B cell (primary cell): ENCODE results near the gene WDR26. TPM values are rescaled to one million over a fixed set of nuclear protein-coding genes. Genes with fewer than 3 reads are reported as not detected.

Source experiments
- ATAC-seq: fragments of 200-7000 bp; cut with Tn5 transposase; one replicate; pipeline ENCODE4 v1.10.0; 2021; ENCODE audit warnings: low read depth, mild to moderate bottlenecking, moderate number of reproducible peaks, moderate library complexity
- CTCF ChIA-PET: fragments of 350-600 bp; sonication (Branson Sonifier 250); formaldehyde crosslinking; loops from one replicate; lab custom pipeline; 2021; ENCODE audit warnings: antibody characterized with exemption, inconsistent platforms; lab: Charles Lee
- POLR2A ChIA-PET: fragments of 350-600 bp; sonication (Branson Sonifier 250); formaldehyde crosslinking; loops from one replicate; lab custom pipeline; 2021; ENCODE audit warnings: antibody characterized with exemption; lab: Charles Lee
- DNase-seq: peaks from one replicate; pipeline ENCODE4 v3.0.0; 2013
- H2AFZ ChIP-seq: 2 replicates; pipeline ENCODE4 v1.6.1; 2012; ENCODE audit warnings: mild to moderate bottlenecking, low read depth, low read length; ENCODE audit not compliant: insufficient read depth, poor library complexity, severe bottlenecking
- H3K27ac ChIP-seq, 2 donors: 1 replicate in 1 of 2; 2 replicates in 1 of 2; pipeline ENCODE4 v1.5.1; 2012 to 2013; ENCODE audit warnings: low read length in 2 of 2, mild to moderate bottlenecking in 2 of 2, moderate library complexity in 1 of 2
- H3K27me3 ChIP-seq, 4 experiments: fragments of 200-600 bp in 1 of 4; sonication (generic) in 1 of 4; replicated peaks in 1 of 4; 1 replicate in 2 of 4; 2 replicates in 2 of 4; pipeline versions ENCODE4 v1.6.1 to v1.7.0; 2013 to 2016; ENCODE audit warnings: low read length in 3 of 4, mild to moderate bottlenecking in 2 of 4, mixed read lengths in 1 of 4, moderate library complexity in 1 of 4; ENCODE audit not compliant: insufficient read depth in 4 of 4, control insufficient read depth in 3 of 4; ENCODE audit errors: control extremely low read depth in 1 of 4
- H3K36me3 ChIP-seq, 2 experiments: replicated peaks in 1 of 2; 1 replicate in 1 of 2; 2 replicates in 1 of 2; pipeline versions ENCODE4 v1.6.1 to v1.7.1; 2013; ENCODE audit warnings: low read length in 1 of 2; ENCODE audit not compliant: insufficient read depth in 2 of 2, control insufficient read depth in 1 of 2; ENCODE audit errors: control extremely low read depth in 1 of 2, extremely low read depth in 1 of 2
- H3K4me1 ChIP-seq, 2 donors: fragments of 200-600 bp in 1 of 2; sonication (generic) in 1 of 2; 1 replicate in 1 of 2; 2 replicates in 1 of 2; pipeline versions ENCODE4 v1.5.1 to v1.6.1; 2013 to 2017; ENCODE audit warnings: low read length in 2 of 2; ENCODE audit not compliant: control insufficient read depth in 2 of 2, insufficient read depth in 2 of 2
- H3K4me2 ChIP-seq: replicated peaks from 2 replicates; pipeline ENCODE3; 2012; ENCODE audit warnings: mild to moderate bottlenecking, low read depth, low read length; ENCODE audit not compliant: poor library complexity, severe bottlenecking
- H3K4me3 ChIP-seq, 5 experiments: fragments of 200-600 bp in 1 of 5; sonication (generic) in 1 of 5; 1 replicate in 3 of 5; 2 replicates in 2 of 5; pipeline versions ENCODE4 v1.5.1 to v1.7.0; 2011 to 2016; ENCODE audit warnings: low read length in 4 of 5, mild to moderate bottlenecking in 4 of 5, low read depth in 2 of 5, control low read depth in 1 of 5, moderate library complexity in 1 of 5; ENCODE audit not compliant: insufficient read depth in 1 of 5; ENCODE audit errors: control extremely low read depth in 1 of 5, extremely low read depth in 1 of 5
- H3K79me2 ChIP-seq: fragments of 200-600 bp; sonication (generic); one replicate; pipeline ENCODE4 v1.6.0; 2016; ENCODE audit warnings: low read length; ENCODE audit not compliant: control insufficient read depth, insufficient read depth
- H3K9ac ChIP-seq: fragments of 200-600 bp; sonication (generic); 2 replicates; pipeline ENCODE4 v1.6.1; 2017; ENCODE audit warnings: mild to moderate bottlenecking, low read length, moderate library complexity
- H3K9me3 ChIP-seq, 3 donors: one replicate each; pipeline versions ENCODE4 v1.6.1 to v1.7.1; 2013; ENCODE audit warnings: low read length in 2 of 3; ENCODE audit not compliant: control insufficient read depth in 2 of 3, insufficient read depth in 1 of 3; ENCODE audit errors: control extremely low read depth in 1 of 3
- H4K20me1 ChIP-seq: 2 replicates; pipeline ENCODE4 v1.6.0; 2012; ENCODE audit warnings: mild to moderate bottlenecking, low read length; ENCODE audit not compliant: insufficient read depth, control insufficient read depth, poor library complexity, severe bottlenecking
- H3K27ac Mint-ChIP-seq: one replicate; pipeline ENCODE4 v1.8.0; 2021; ENCODE audit warnings: mixed read lengths
- H3K27me3 Mint-ChIP-seq: one replicate; pipeline ENCODE4 v1.8.0; 2021; ENCODE audit warnings: mixed read lengths
- H3K4me1 Mint-ChIP-seq: one replicate; pipeline ENCODE4 v1.8.0; 2021; ENCODE audit warnings: mixed read lengths
- H3K4me3 Mint-ChIP-seq: one replicate; pipeline ENCODE4 v1.8.0; 2021; ENCODE audit warnings: mixed read lengths
- H3K9me3 Mint-ChIP-seq: one replicate; pipeline ENCODE4 v1.8.0; 2022; ENCODE audit warnings: mixed read lengths; ENCODE audit not compliant: insufficient read depth
- CTCF ChIP-seq: fragments of 200-600 bp; IDR thresholded peaks from one replicate; pipeline ENCODE4 v1.8.0; 2022; ENCODE audit warnings: antibody characterized with exemption, mild to moderate bottlenecking
- EZH2 ChIP-seq: IDR thresholded peaks from 2 replicates; pipeline ENCODE4 v1.6.1; 2012; ENCODE audit warnings: borderline replicate concordance, low read depth, mild to moderate bottlenecking, moderate library complexity, low read length; ENCODE audit not compliant: insufficient read depth, poor library complexity, severe bottlenecking
- WGBS: methylation state at CpG from one replicate; pipeline ENCODE4 v1.1.5; 2013; ENCODE audit warnings: missing lambda C conversion rate; ENCODE audit not compliant: insufficient coverage; 5-methylcytosine and 5-hydroxymethylcytosine counted together
- intact Hi-C: fragments of 100-400 bp; cut with micrococcal nuclease; formaldehyde crosslinking; loops from one replicate; pipeline ENCODE4 v1.10.0; 2022
- polyA plus RNA-seq: library from polyadenylated mRNA; depleted of rRNA; stranded (reverse); fragments of >200 nt; gene quantifications from 2 replicates; pipeline ENCODE4 v1.2.3, GENCODE V29; 2012
- total RNA-seq, 2 donors: library from RNA; stranded (reverse); fragments of 120-200 nt in 1 of 2; gene quantifications; 1 replicate in 1 of 2; 2 replicates in 1 of 2; pipeline versions ENCODE4 v1.2.3 to v1.2.4, GENCODE V29; 2013 to 2022

Gene WDR26
- total and polyA plus RNA-seq, 2 donors (not counting 1 experiment from before 2014, with no cell fraction given), result 35.7 to 108 TPM

- Histone ChIP-seq H3K4me2 (no peak overlapping the region), H3K36me3 (peaks cover 8 to 79% of the 10 kb centered on the region in 2 experiments), H3K79me2 (no peaks in the 10 kb centered on the region), H3K27ac (no peak overlapping the region), H4K20me1 (peaks cover 3% of the 10 kb centered on the region), H3K9me3 (no peaks in the 10 kb centered on the region), H2AFZ (no peak overlapping the region), H3K27me3 (no peaks in the 10 kb centered on the region), H3K9ac (no peak overlapping the region), H3K4me1 (no peaks in the 10 kb centered on the region), H3K4me3 (no peak overlapping the region)
- DNase-seq, result no peak
- CTCF ChIA-PET, result interaction anchor here (0.5 kb wide), 1 partner anchor 67 kb away, joined by 3 read pairs; no protein-coding TSS in a partner anchor
- no peak for ATAC-seq
- POLR2A ChIA-PET, result no interaction called here
- H3K4me1 Mint-ChIP-seq, result no peaks in the 10 kb centered on the region
- H3K27ac Mint-ChIP-seq, result no peak overlapping the region
- WGBS, result no CpG with 5 or more reads among the region's 5 CpGs
- H3K4me3 Mint-ChIP-seq, result no peak overlapping the region
- H3K9me3 Mint-ChIP-seq, result no peaks in the 10 kb centered on the region
- TF ChIP-seq CTCF (no peak), EZH2 (no peak)
- intact Hi-C loops, result no loop called here
- H3K27me3 Mint-ChIP-seq, result no peaks in the 10 kb centered on the region
Observed at GRCh38 chr1:224390517-224390916, 44.1 kb downstream of the WDR26 start.

GRCh38 chr1:224387943-224388342 lies 46.7 kb downstream of the WDR26 start:
- no peak for TF ChIP-seq EZH2
- no peak for TF ChIP-seq CTCF
- no peaks in the 10 kb centered on the region for H3K4me1 ChIP-seq
- ChIA-PET POLR2A (no interaction called here), CTCF (interaction anchor here (0.5 kb wide), 1 partner anchor 1431 kb away, joined by 4 read pairs; no protein-coding TSS in a partner anchor)
- no peak overlapping the region for H3K4me2 ChIP-seq
- H4K20me1 ChIP-seq, result peaks cover 3% of the 10 kb centered on the region
- H3K27ac Mint-ChIP-seq, result no peak overlapping the region
- ATAC-seq (no peak), DNase-seq (no peak)
- no CpG with 5 or more reads among the region's 2 CpGs for WGBS
- no peak overlapping the region for H3K4me3 Mint-ChIP-seq
- no peaks in the 10 kb centered on the region for H3K9me3 ChIP-seq
- H2AFZ ChIP-seq, result no peak overlapping the region
- H3K79me2 ChIP-seq, result no peaks in the 10 kb centered on the region
- H3K4me1 Mint-ChIP-seq, result no peaks in the 10 kb centered on the region
- H3K9me3 Mint-ChIP-seq, result no peaks in the 10 kb centered on the region
- intact Hi-C loops, result no loop called here
- peaks cover 4 to 56% of the 10 kb centered on the region in 2 experiments for H3K36me3 ChIP-seq
- H3K4me3 ChIP-seq, result no peak overlapping the region
- H3K27me3 Mint-ChIP-seq, result no peaks in the 10 kb centered on the region
- H3K27ac ChIP-seq, result no peak overlapping the region
- no peak overlapping the region for H3K9ac ChIP-seq
- no peaks in the 10 kb centered on the region for H3K27me3 ChIP-seq
